ENCODE results near the gene GPR183. TPM values are rescaled to one million over a fixed set of nuclear protein-coding genes. Genes with fewer than 3 reads are reported as not detected.

GPR183 gene
- total RNA-seq, 1 donor from 2014 or later, result not detected

DNA sequence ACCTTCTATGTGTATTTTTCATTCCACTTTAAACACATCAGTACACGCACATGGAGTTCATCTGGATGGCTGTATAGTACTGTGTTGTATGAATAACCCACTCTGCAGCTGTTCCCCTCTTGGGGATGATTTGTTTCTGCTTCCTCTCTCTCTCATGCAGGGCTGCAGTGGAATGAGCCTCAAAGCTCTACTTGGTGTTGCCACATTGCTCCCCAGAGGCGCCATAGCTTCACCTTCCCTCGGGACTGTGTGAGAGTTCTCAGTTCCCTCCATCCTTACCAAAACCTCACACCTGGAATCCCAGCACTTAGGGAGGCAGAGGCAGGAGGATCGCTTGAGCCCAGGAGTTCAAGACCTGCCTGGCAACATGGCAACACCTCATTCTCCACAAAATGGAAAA, 28.4 kb upstream of the GPR183 start:
- H3K4me3 ChIP-seq (ENCODE audit: low read depth, low read length), result no peak overlapping the region
- no peak for TF ChIP-seq CTCF (IDR thresholded peaks at IDR 0.05; ENCODE audit: insufficient read depth, low read length, severe bottlenecking)
- DNase-seq (ENCODE audit: low read depth), result no peak
- H3K27me3 ChIP-seq (ENCODE audit: control insufficient read depth, insufficient read depth, low read length), result no peaks in the 10 kb centered on the region
- FAIRE-seq, result no peak
- H3K36me3 ChIP-seq (ENCODE audit: control insufficient read depth, insufficient read depth, low read length), result peaks cover 3% of the 10 kb centered on the region

GRCh38 chr13:99335087-99335486, 27.9 kb upstream of the GPR183 start:
- Histone ChIP-seq H3K36me3 (ENCODE audit: control insufficient read depth, insufficient read depth, low read length) (peaks cover 3% of the 10 kb centered on the region), H3K4me3 (ENCODE audit: low read depth, low read length) (no peak overlapping the region), H3K27me3 (ENCODE audit: control insufficient read depth, insufficient read depth, low read length) (no peaks in the 10 kb centered on the region)
- DNase-seq (ENCODE audit: low read depth) (no peak), FAIRE-seq (no peak)
- TF ChIP-seq CTCF (IDR thresholded peaks at IDR 0.05; ENCODE audit: insufficient read depth, low read length, severe bottlenecking), result no peak

DNA sequence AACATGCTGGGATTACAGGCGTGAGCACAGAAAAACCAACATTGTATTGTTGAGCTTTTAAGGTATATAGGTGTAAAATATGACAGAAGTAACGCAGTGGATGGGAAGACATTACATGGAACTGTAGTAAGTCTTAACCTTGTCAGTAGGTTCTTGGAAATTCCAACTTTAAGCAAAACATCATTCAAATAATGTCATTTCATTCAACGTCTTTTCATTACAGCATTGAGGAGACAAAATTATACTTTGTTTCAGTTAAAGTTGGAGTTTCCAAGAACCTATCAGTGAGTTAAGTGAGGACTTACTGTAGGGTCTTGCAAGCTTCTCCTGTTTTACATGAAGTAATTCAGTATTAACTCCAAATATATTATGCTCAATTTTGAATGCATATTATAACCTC, 27.0 kb upstream of the GPR183 start:
- Histone ChIP-seq H3K27me3 (ENCODE audit: control insufficient read depth, insufficient read depth, low read length) (no peaks in the 10 kb centered on the region), H3K36me3 (ENCODE audit: control insufficient read depth, insufficient read depth, low read length) (peaks cover 4% of the 10 kb centered on the region), H3K4me3 (ENCODE audit: low read depth, low read length) (no peak overlapping the region)
- DNase-seq (ENCODE audit: low read depth), result no peak
- no peak for TF ChIP-seq CTCF (IDR thresholded peaks at IDR 0.05; ENCODE audit: insufficient read depth, low read length, severe bottlenecking)
- no peak for FAIRE-seq

DNA sequence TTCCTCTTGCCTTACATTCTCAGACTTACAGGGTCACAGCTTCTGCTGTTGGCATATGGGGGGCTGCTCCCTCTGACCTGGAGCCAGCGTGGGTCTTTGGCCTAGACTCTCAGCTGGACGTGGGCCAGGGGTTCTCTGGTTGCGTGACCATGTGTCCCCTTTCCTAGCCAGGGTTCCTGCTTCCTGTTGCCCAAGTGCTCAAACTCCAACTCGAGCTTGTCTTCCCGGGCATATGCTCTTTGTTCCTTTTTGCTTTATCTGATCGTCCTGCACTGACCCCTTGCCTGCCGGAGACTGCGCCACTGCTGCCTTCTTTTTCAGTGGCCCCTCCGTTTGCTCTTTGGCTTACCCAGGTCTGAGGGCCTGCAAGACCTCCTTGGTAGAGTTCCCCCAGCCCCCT, 25.3 kb upstream of the GPR183 start:
- FAIRE-seq (no peak), DNase-seq (ENCODE audit: low read depth) (no peak)
- Histone ChIP-seq H3K36me3 (ENCODE audit: control insufficient read depth, insufficient read depth, low read length) (peaks cover 5% of the 10 kb centered on the region), H3K4me3 (ENCODE audit: low read depth, low read length) (no peak overlapping the region), H3K27me3 (ENCODE audit: control insufficient read depth, insufficient read depth, low read length) (no peaks in the 10 kb centered on the region)
- TF ChIP-seq CTCF (IDR thresholded peaks at IDR 0.05; ENCODE audit: insufficient read depth, low read length, severe bottlenecking), result no peak

DNA sequence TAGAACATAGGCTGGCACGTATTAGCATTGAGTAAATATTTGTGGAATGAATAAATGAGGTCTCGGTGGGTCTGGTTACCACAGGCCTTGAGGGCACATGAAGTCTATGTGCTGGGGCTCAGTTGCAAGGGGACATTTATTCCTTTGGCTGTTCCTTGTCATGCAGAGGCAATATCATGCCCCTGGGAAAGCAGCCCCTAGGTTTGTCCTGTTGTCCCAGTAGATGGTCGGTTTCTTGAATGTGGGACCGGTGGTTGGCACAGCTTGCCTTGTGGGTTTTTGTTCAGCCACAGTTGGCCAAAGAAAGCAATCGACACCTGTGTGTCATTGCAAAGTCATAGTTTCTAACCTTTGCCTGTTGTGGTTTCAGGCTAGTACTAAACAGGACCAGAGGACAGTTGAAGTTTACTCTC, 24.7 kb upstream of the GPR183 start:
- Histone ChIP-seq H3K4me3 (ENCODE audit: low read depth, low read length) (no peak overlapping the region), H3K27me3 (ENCODE audit: control insufficient read depth, insufficient read depth, low read length) (no peaks in the 10 kb centered on the region), H3K36me3 (ENCODE audit: control insufficient read depth, insufficient read depth, low read length) (peaks cover 5% of the 10 kb centered on the region)
- no peak for TF ChIP-seq CTCF (IDR thresholded peaks at IDR 0.05; ENCODE audit: insufficient read depth, low read length, severe bottlenecking)
- FAIRE-seq (no peak), DNase-seq (ENCODE audit: low read depth) (peak; percentile 30)

DNA sequence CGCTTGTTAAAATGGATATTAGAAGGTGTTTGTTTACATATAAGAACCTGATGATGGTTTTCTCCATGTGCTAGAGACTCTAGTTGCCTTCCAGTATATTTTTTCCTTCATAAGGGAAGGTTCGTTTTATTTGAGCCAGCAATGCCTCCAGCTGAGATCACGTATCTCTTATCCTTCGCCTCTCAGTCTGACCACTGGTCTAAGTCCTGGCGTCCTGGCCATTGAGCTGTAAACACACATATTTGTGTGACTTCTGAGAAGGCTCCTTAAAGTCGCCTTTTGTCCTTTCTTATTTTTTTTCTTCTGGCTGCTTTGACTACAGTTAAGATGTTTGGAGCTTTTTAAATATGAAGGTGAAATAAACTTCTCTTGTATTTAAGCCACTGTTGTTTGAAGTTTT, 23.7 kb upstream of the GPR183 start:
- FAIRE-seq (no peak), DNase-seq (ENCODE audit: low read depth) (no peak)
- H3K4me3 ChIP-seq (ENCODE audit: low read depth, low read length), result no peak overlapping the region
- TF ChIP-seq CTCF (IDR thresholded peaks at IDR 0.05; ENCODE audit: insufficient read depth, low read length, severe bottlenecking), result no peak
- peaks cover 5% of the 10 kb centered on the region for H3K36me3 ChIP-seq (ENCODE audit: control insufficient read depth, insufficient read depth, low read length)
- no peaks in the 10 kb centered on the region for H3K27me3 ChIP-seq (ENCODE audit: control insufficient read depth, insufficient read depth, low read length)

Data from bronchial epithelial cell (primary cell).